IPS DF 4.7 (cell line): ENCODE data around the gene IGFLR1.

Source experiments
- DNase-seq: peaks from one replicate; pipeline ENCODE4 v3.0.0-alpha.2; 2013; ENCODE audit warnings: low spot score; ENCODE audit errors: extremely low read depth

IGFLR1 gene

GRCh38 chr19:35739275-35740107 is 2.8 kb downstream of the IGFLR1 start:
- DNase-seq = no peak

- no peak for DNase-seq
Observed at GRCh38 chr19:35738887-35739229, 3.4 kb downstream of the IGFLR1 start.

DNA sequence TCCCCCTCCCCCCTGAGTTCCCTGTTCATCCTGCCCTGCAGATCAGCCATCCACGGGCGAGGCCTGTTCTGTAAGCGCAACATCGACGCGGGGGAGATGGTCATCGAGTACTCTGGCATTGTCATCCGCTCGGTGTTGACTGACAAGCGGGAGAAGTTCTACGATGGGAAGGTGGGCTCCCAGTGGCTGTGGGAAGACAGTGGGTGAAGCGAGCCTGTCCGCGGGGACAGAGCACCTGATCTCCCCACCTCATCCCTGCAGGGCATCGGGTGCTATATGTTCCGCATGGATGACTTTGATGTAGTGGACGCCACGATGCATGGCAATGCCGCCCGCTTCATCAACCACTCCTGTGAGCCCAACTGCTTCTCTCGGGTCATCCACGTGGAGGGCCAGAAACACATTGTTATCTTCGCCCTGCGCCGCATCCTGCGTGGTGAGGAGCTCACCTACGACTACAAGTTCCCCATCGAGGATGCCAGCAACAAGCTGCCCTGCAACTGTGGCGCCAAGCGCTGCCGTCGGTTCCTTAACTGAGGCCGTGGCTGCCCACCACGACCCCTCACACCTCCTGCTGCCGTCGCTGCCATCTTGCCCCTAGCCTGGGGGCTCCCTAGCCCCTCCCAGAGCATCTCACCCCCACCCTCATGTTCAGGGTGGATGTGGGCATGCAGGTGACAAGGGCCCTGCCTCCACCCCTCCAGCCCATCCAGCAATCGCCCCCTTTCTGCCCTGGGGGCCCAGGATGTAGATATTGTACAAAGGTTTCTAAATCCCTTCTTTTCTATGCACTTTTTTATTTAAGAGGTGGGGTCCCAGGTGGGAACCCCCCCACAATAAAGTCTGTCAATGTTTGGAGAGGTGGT is 4.0 kb downstream of the IGFLR1 start:
- DNase-seq = no peak

GRCh38 chr19:35736913-35737886 is 5.1 kb downstream of the IGFLR1 start:
- no peak for DNase-seq

GRCh38 chr19:35734889-35735288 is 7.4 kb downstream of the IGFLR1 start:
- no peak for DNase-seq

- DNase-seq = no peak
Observed at GRCh38 chr19:35734273-35734672, 8.0 kb downstream of the IGFLR1 start.

DNA sequence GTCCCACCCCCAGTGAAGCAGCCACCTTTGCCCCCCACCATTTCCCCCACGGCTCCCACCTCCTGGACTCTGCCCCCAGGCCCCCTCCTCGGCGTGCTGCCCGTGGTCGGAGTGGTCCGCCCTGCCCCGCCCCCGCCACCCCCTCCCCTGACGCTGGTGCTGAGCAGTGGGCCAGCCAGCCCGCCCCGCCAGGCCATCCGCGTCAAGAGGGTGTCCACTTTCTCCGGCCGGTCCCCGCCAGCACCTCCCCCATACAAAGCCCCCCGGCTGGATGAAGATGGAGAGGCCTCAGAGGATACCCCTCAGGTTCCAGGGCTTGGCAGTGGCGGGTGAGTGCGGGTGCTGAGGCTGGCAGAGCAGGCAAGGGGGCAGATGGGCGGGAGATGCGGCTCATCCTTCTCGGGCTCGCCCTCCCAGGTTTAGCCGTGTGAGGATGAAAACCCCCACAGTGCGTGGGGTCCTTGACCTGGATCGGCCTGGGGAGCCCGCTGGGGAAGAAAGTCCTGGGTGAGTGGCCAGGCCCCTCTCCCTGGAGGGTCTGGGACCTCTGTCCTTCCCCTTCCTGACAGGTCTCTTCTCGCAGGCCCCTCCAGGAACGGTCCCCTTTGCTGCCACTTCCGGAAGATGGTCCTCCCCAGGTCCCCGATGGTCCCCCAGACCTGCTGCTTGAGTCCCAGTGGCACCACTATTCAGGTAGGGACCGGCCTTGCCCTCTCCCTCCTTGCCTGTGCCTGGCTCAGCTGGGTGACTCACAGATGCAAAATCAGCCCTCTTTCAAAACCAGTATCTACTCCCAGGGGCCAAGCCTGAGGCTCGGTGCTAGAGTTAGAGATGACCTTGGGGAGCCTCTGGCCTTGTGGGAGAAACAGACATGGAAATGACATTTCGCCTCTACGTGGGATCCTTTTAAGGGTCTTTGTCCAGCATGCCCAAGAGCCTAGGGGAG is 8.8 kb downstream of the IGFLR1 start:
- DNase-seq = no peak

GRCh38 chr19:35732540-35733179 is 9.6 kb downstream of the IGFLR1 start:
- no peak for DNase-seq

- DNase-seq = no peak
Observed at GRCh38 chr19:35731779-35732405, 10.4 kb downstream of the IGFLR1 start.

DNA sequence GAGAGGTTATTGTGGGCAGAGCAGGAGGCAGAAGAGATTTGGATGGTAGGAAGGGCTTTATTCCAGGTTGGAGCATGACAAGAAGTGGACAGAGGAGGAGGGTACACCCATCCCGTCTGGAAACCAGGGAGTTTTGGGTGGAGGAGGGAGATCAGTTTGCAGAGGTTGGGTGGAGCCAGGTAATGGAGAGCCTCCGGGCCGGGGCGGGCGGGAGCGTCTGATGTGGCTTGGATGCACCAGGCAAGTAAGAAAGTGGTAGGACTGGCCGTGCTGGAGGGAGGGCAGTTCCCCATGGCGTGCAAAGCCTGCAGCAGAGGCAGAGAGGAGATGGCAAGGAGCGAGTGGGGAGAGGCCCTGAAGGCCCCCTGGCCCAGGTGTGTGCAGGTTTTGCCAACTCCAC is 10.9 kb downstream of the IGFLR1 start:
- no peak for DNase-seq

DNA sequence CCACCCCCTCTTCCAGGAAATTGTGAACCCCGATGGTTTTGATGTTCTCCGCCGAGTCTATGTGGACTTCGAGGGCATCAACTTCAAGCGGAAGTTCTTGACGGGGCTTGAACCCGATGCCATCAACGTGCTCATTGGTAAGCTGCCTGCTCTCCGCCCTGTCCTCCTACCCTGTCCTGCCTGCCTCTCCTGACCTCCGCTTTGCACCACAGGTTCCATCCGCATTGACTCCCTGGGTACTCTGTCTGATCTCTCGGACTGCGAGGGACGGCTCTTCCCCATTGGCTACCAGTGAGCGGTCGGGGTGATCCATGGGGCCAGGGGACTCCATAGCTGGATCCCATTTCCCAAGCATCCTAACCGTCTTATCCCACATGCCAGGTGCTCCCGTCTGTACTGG is 11.9 kb downstream of the IGFLR1 start:
- no peak for DNase-seq

GRCh38 chr19:35729763-35730162 is 12.5 kb downstream of the IGFLR1 start:
- DNase-seq = no peak

GRCh38 chr19:35729021-35729420 is 13.2 kb downstream of the IGFLR1 start:
- no peak for DNase-seq

GRCh38 chr19:35727956-35728706 is 14.1 kb downstream of the IGFLR1 start:
- DNase-seq = no peak

- DNase-seq = no peak
Observed at GRCh38 chr19:35727053-35727955, 14.9 kb downstream of the IGFLR1 start.

DNA sequence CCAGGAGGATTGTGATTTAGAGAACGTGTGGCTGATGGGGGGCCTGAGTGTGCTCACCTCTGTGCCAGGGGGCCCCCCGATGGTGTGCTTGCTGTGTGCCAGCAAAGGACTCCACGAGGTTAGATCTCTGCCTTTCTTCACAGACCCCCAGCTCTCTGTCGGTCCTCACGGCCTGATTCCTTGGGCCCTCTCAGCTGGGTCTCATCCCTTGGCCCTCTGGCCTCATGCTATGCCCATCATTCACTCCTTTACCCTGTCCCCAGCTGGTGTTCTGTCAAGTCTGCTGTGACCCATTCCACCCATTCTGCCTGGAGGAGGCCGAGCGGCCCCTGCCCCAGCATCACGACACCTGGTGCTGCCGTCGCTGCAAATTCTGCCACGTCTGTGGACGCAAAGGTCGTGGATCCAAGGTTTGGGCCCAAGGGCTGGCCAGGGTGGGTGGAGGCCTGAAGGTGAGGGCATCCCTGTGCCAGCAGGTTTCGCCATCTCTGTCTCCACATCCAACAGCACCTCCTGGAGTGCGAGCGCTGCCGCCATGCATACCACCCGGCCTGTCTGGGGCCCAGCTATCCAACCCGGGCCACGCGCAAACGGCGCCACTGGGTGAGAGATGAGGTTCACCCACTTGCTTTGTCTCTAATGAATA is 16.9 kb downstream of the IGFLR1 start:
- no peak for DNase-seq

GRCh38 chr19:35724560-35724959 is 17.7 kb downstream of the IGFLR1 start:
- DNase-seq = no peak
